Uterus (tissue), 4 donors: Measurements from ENCODE around the gene XPO5. TPM values are rescaled to one million over a fixed set of nuclear protein-coding genes. Genes with fewer than 3 reads are reported as not detected.

Experiments
- DNase-seq, 2 donors: peaks; one replicate each; pipeline ENCODE4 v3.0.0-alpha.2; 2019 to 2020
- H3K27ac ChIP-seq, 2 donors: fragments of 200-600 bp; sonication (generic); 1 replicate in 1 of 2; 2 replicates in 1 of 2; pipeline ENCODE4 v1.5.1; 2016 to 2018
- H3K27me3 ChIP-seq, 2 donors: fragments of 200-600 bp; sonication (generic); one replicate each; pipeline ENCODE4 v1.5.1; 2018 to 2019; ENCODE audit warnings: control low read depth in 1 of 2
- H3K36me3 ChIP-seq, 2 donors: fragments of 200-600 bp; sonication (generic); one replicate each; pipeline ENCODE4 v1.5.1; 2019; ENCODE audit warnings: control low read depth in 1 of 2
- H3K4me1 ChIP-seq, 2 donors: fragments of 200-600 bp; sonication (generic); one replicate each; pipeline ENCODE4 v1.5.1; 2018 to 2019; ENCODE audit warnings: control low read depth in 1 of 2
- H3K4me3 ChIP-seq, 2 donors: fragments of 200-600 bp; sonication (generic); 1 replicate in 1 of 2; 2 replicates in 1 of 2; pipeline ENCODE4 v1.5.1; 2018 to 2019; ENCODE audit warnings: mild to moderate bottlenecking in 1 of 2
- H3K9me3 ChIP-seq, 2 donors: fragments of 200-600 bp; sonication (generic); one replicate each; pipeline ENCODE4 v1.5.1; 2019; ENCODE audit warnings: control low read depth in 1 of 2
- POLR2A ChIP-seq, 2 donors: fragments of 450-650 bp; IDR thresholded peaks; one replicate each; pipeline ENCODE4 v1.6.1; 2016; ENCODE audit warnings: antibody characterized with exemption in 2 of 2, mild to moderate bottlenecking in 1 of 2, moderate library complexity in 1 of 2
- intact Hi-C: fragments of 100-400 bp; cut with DNase I; formaldehyde crosslinking; loops from one replicate; pipeline ENCODE4 v1.15.1; 2023; ENCODE audit warnings: low total_unique reads
- total RNA-seq, 4 donors: library from RNA; depleted of rRNA in 3 of 4; stranded (reverse); fragments of >200 nt in 3 of 4; gene quantifications; one replicate each; pipeline versions ENCODE4 v1.1.0 to v1.2.4, GENCODE V29; 2014 to 2023
- TF ChIP-seq, protein P1 (sequence below), 4 experiments: fragments of 200-600 bp in 2 of 4; fragments of 450-650 bp in 2 of 4; sonication (generic) in 2 of 4; IDR thresholded peaks; one replicate each; pipeline ENCODE4 v1.5.1; 2016 to 2019; ENCODE audit warnings: antibody characterized with exemption in 4 of 4, mild to moderate bottlenecking in 2 of 4, moderate library complexity in 1 of 4
- donor health status: DM: yes; HTN: yes; CAD: no.

Gene XPO5
- total RNA-seq, 4 donors from 2014 or later = 29.2 to 62.9 (median 40.8) TPM

- Histone ChIP-seq H3K9me3 (no peaks in the 10 kb centered on the region), H3K4me3 (no peak overlapping the region), H3K27ac (no peak overlapping the region), H3K4me1 (peaks cover 4 to 5% of the 10 kb centered on the region in 2 donors), H3K36me3 (no peaks in the 10 kb centered on the region), H3K27me3 (no peaks in the 10 kb centered on the region)
- TF ChIP-seq, protein P1, sequence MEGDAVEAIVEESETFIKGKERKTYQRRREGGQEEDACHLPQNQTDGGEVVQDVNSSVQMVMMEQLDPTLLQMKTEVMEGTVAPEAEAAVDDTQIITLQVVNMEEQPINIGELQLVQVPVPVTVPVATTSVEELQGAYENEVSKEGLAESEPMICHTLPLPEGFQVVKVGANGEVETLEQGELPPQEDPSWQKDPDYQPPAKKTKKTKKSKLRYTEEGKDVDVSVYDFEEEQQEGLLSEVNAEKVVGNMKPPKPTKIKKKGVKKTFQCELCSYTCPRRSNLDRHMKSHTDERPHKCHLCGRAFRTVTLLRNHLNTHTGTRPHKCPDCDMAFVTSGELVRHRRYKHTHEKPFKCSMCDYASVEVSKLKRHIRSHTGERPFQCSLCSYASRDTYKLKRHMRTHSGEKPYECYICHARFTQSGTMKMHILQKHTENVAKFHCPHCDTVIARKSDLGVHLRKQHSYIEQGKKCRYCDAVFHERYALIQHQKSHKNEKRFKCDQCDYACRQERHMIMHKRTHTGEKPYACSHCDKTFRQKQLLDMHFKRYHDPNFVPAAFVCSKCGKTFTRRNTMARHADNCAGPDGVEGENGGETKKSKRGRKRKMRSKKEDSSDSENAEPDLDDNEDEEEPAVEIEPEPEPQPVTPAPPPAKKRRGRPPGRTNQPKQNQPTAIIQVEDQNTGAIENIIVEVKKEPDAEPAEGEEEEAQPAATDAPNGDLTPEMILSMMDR (IDR thresholded peaks at IDR 0.05) = no peak
- TF ChIP-seq POLR2A (IDR thresholded peaks at IDR 0.05) = no peak
- DNase-seq = no peak
- intact Hi-C loops = no loop called here
Measured at GRCh38 chr6:43622541-43622940, 46.7 kb upstream of the XPO5 start.

GRCh38 chr6:43621836-43622180 lies 46.0 kb upstream of the XPO5 start:
- no peaks in the 10 kb centered on the region for H3K27me3 ChIP-seq
- H3K4me1 ChIP-seq = no peaks in the 10 kb centered on the region
- H3K36me3 ChIP-seq = no peaks in the 10 kb centered on the region
- H3K4me3 ChIP-seq = no peak overlapping the region
- H3K27ac ChIP-seq = no peak overlapping the region
- H3K9me3 ChIP-seq = no peaks in the 10 kb centered on the region
- TF ChIP-seq POLR2A (IDR thresholded peaks at IDR 0.05) = no peak
- TF ChIP-seq, protein P1 (IDR thresholded peaks at IDR 0.05) = no peak
- intact Hi-C loops = no loop called here
- no peak for DNase-seq

- no peak for TF ChIP-seq POLR2A (IDR thresholded peaks at IDR 0.05)
- TF ChIP-seq, protein P1 (IDR thresholded peaks at IDR 0.05) = no peak
- no peaks in the 10 kb centered on the region for H3K4me1 ChIP-seq
- H3K4me3 ChIP-seq = no peak overlapping the region
- intact Hi-C loops = no loop called here
- DNase-seq = no peak
- H3K27ac ChIP-seq = no peak overlapping the region
- no peaks in the 10 kb centered on the region for H3K9me3 ChIP-seq
- H3K27me3 ChIP-seq = no peaks in the 10 kb centered on the region
- H3K36me3 ChIP-seq = no peaks in the 10 kb centered on the region
Measured at GRCh38 chr6:43621078-43621835, 45.4 kb upstream of the XPO5 start.

DNA sequence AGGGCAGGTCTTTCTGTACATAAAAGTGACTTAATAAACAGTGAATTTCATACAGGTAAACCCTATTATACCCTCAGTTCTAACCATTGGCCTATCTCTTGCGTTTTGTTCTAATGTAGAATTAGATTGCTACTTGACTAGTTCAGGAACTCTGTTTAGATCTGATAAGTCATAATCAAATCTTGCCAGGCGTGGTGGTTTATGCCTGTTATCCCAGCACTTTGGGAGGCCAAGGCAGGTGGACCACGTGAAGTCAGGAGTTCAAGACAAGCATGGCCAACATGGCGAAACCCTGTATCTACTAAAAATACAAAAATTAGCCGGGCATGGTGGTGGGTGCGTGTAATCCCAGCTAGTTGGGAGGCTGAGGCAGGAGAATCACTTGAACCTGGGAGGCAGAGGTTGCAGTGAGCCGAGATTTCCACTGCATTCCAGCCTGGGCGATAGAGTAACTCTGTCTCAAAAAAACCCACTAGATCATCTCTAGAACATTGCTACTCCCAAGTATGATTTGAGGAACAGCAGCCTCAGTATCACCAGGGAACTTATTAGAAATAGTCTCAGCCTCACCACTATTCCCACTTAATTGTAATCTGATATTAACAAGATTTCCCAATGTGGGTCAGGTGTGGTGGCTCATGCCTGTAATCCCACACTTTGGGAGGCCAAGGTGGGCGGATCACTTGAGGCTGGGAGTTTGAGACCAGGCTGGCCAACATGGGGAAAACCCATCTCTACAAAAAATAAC lies 41.1 kb upstream of the XPO5 start:
- no peaks in the 10 kb centered on the region for H3K27me3 ChIP-seq
- no peaks in the 10 kb centered on the region for H3K9me3 ChIP-seq
- no peak overlapping the region for H3K4me3 ChIP-seq
- no peak for DNase-seq
- no peaks in the 10 kb centered on the region for H3K4me1 ChIP-seq
- no peaks in the 10 kb centered on the region for H3K36me3 ChIP-seq
- H3K27ac ChIP-seq = no peak overlapping the region
- TF ChIP-seq, protein P1 (IDR thresholded peaks at IDR 0.05) = no peak
- no peak for TF ChIP-seq POLR2A (IDR thresholded peaks at IDR 0.05)
- intact Hi-C loops = no loop called here

DNA sequence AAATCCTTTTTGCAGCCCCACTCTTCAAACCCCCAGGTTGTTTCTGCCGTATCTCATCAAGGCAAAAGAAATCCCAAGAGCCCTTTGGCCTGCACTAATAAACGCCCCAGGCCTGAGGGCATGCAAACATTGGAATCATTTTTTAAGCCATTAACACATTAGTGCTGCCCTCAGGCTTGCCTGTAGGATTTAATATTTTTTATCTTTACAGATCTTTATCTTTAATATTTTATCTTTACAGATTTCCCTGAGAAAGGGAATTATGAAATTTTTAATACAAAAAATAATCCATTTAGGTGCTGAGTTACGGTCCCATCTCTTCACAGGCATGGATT lies 38.5 kb upstream of the XPO5 start:
- Histone ChIP-seq H3K36me3 (no peaks in the 10 kb centered on the region), H3K27ac (no peak overlapping the region), H3K4me3 (no peak overlapping the region), H3K9me3 (no peaks in the 10 kb centered on the region), H3K4me1 (no peaks in the 10 kb centered on the region), H3K27me3 (no peaks in the 10 kb centered on the region)
- TF ChIP-seq POLR2A (IDR thresholded peaks at IDR 0.05) = no peak
- TF ChIP-seq, protein P1 (IDR thresholded peaks at IDR 0.05) = no peak
- intact Hi-C loops = no loop called here
- DNase-seq = no peak
